ENCODE data around the gene VPS9D1.

Gene VPS9D1

DNA sequence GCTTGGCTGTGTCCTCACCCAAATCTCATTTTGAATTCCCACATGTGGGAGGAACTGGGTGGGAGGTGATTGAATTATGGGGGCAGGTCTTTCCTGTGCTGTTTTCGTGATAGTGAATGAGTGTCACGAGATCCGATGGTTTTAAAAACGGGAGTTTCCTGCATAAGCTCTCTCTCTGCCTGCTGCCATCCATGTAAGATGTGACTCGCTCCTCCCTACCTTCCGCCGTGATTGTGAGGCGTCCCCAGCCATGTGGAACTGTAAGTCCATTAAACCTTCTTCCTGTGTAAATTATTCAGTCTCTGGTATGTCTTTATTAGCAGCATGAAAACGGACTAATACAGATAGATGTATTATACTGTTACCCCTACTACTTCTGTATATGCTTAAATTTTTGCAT is 59.5 kb downstream of the VPS9D1 start:
- no peak for DNase-seq

DNA sequence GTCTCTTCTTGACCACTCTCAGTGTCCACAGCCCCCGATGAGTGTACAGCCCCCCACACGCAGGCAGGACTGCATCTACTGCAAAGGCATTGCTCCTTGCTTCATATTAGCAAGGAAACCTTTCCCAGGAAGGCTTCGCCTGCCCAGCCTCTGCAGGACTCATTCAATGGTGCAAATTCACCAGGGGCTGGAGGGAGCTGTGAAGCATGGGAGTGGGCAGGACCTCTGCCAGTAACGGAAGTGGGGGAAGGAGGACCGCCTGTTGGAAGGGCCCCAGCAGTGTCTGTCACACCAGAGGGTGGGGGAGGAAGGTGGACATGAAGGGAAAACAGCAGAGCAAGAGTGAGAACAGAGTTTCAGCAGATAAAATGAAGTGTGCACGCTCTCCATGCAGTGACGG is 60.6 kb downstream of the VPS9D1 start:
- DNase-seq = no peak

DNA sequence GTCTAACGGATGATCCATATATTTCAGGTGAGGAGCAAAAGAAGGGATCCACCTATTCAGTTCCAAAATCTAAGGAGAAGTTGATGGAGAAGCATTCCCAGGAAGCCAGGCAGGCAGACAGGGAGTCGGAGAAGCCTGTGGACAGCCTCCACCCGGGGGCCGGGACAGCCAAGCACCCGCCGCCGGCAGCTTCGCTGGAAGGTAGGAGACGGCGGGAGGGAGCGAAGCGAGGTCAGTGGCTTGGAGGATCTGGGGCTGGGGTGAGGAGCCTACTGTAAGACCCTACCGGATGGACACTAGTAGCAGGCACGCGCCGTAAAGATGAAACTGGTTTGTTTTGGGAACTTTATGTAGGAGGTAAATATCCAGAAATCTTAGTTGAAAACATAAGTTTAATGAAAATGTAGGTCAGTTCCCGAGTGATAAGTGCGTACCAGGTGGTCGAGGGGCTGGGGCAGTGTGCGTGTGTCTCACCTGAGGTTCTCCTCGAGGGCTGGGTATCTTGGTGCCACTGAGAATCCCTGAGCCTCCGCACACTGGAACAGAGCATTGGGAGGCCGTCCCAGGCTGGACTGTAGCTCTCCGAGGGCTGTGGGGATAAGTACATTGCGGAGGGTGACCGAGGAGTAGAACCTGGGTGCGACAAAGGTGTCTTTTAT is 62.3 kb downstream of the VPS9D1 start:
- DNase-seq = no peak

DNA sequence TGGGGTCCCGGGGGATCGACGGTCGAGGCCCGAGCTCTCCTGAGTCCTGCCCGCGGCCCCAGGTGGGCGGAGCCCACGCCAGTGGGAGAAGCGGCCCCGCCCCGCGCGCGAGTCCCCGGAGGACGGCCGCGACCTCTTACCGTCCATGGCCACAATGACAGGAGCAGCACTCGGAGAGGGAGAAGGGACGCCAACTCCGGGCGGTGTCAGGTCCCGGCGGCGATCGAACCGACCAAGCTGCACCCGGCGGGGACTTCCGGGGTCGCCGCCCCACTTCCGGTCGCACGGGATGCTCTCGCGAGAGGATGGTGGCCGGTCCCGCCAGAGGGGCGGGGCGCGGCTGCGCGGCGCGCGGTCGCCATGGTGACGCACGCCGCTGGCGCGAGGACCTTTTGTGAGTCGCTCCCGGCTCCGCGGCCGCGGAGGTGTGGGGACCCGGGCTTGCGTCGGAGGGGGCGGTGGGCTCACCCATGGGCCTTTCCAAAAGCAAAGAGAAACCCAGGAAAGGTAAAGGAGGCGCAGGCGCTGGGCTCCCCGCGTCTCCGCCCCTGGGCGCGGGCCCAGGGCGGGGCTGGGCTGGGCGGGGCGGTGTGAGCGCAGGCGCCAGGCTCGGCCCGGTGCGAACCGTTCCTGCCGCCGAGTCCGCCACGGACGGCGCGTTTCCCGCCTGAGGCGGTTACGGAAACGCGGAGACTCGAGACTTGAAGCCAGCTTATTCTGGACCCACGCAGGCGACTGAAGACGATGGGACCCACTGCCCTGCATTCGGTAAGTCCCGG is 63.1 kb downstream of the VPS9D1 start, which contains the start of the genes CHMP1A and SPATA33:
CHMP1A (minus strand) TSS at position 267 of the 779 bp plus-strand sequence; CDS start at position 147, 120 bp downstream.
SPATA33 (plus strand) TSS at position 395 of the 779 bp plus-strand sequence; CDS start at position 471, 76 bp downstream.
- peak; percentile 88 to 94 (median 89) for DNase-seq
